HG03097 (cell line): Measurements from ENCODE around the gene MPND.

Source experiments
- ATAC-seq: cut with Tn5 transposase; IDR thresholded peaks from one replicate; pipeline ENCODE4 v1.9.1; 2021; ENCODE audit not compliant: unreplicated experiment, low FRiP score

Gene MPND

GRCh38 chr19:4393947-4394590 lies 50.7 kb downstream of the MPND start:
- no peak for ATAC-seq

- no peak for ATAC-seq
Measured at GRCh38 chr19:4396949-4397783, 53.8 kb downstream of the MPND start.

GRCh38 chr19:4399812-4400134 lies 56.4 kb downstream of the MPND start:
- no peak for ATAC-seq

- peak; percentile 61 for ATAC-seq
Measured at GRCh38 chr19:4400135-4400936, 57.0 kb downstream of the MPND start, which contains the start of gene SH3GL1. Gene SH3GL1 (minus strand): TSS chr19:4400547. CDS start chr19:4400368, 179 bp downstream.

GRCh38 chr19:4401769-4402170 lies 58.4 kb downstream of the MPND start:
- no peak for ATAC-seq

GRCh38 chr19:4402171-4403004 lies 59.0 kb downstream of the MPND start, which contains the start of gene CHAF1A:
Gene CHAF1A (plus strand): TSS chr19:4402640. CDS start chr19:4402763, 123 bp downstream.
- ATAC-seq = peak; percentile 74

- no peak for ATAC-seq
Measured at GRCh38 chr19:4403005-4403761, 59.8 kb downstream of the MPND start.

- ATAC-seq = no peak
Measured at GRCh38 chr19:4405977-4406376, 62.6 kb downstream of the MPND start.

- no peak for ATAC-seq
Measured at GRCh38 chr19:4406626-4407025, 63.3 kb downstream of the MPND start.

- no peak for ATAC-seq
Measured at GRCh38 chr19:4409123-4409933, 66.0 kb downstream of the MPND start.
